ENCODE results near the gene PLSCR4. TPM values are rescaled to one million over a fixed set of nuclear protein-coding genes. Genes with fewer than 3 reads are reported as not detected.

The PLSCR4 gene
- total and polyA plus RNA-seq, 12 donors = 4.6 to 16.4 (median 10.2) TPM

- H3K36me3 ChIP-seq = peaks cover 0 to 33% (median 2%) of the 10 kb centered on the region in 9 donors
- intact Hi-C loops (cut with DNase I) = loop anchor here in 8 of 10 donors (2.0 to 10.0 kb wide), 5 partner anchors 109 to 360 kb away; no protein-coding TSS in a partner anchor
- no peaks in the 10 kb centered on the region for H3K9me3 ChIP-seq
- 86 to 89% methylated on average over 2 of the region's 2 CpGs for WGBS, 2 donors
- H3K4me3 ChIP-seq = no peak overlapping the region
- no peak overlapping the region for H3K27ac ChIP-seq
- no peak for TF ChIP-seq CTCF (IDR thresholded peaks at IDR 0.05)
- DNase-seq (no peak), ATAC-seq (no peak)
- H3K4me1 ChIP-seq = peaks cover 0 to 23% (median 11%) of the 10 kb centered on the region in 9 donors
- no peaks in the 10 kb centered on the region for H3K27me3 ChIP-seq
Measured at GRCh38 chr3:146217324-146217723, 33.6 kb downstream of the PLSCR4 start.

GRCh38 chr3:146214493-146214892 lies 36.4 kb downstream of the PLSCR4 start:
- peaks cover 0 to 4% (median 0%) of the 10 kb centered on the region in 9 donors for H3K4me1 ChIP-seq
- no peaks in the 10 kb centered on the region for H3K27me3 ChIP-seq
- WGBS, 2 donors = 93 to 97% methylated on average over 2 of the region's 2 CpGs
- DNase-seq (no peak), ATAC-seq (no peak)
- intact Hi-C loops (cut with DNase I) = loop anchor here in 3 of 10 donors (10.0 kb wide), 2 partner anchors 350 to 360 kb away; no protein-coding TSS in a partner anchor
- H3K27ac ChIP-seq = no peak overlapping the region
- no peaks in the 10 kb centered on the region for H3K9me3 ChIP-seq
- peaks cover 0 to 29% (median 2%) of the 10 kb centered on the region in 9 donors for H3K36me3 ChIP-seq
- H3K4me3 ChIP-seq = no peak overlapping the region
- TF ChIP-seq CTCF (IDR thresholded peaks at IDR 0.05) = no peak

DNA sequence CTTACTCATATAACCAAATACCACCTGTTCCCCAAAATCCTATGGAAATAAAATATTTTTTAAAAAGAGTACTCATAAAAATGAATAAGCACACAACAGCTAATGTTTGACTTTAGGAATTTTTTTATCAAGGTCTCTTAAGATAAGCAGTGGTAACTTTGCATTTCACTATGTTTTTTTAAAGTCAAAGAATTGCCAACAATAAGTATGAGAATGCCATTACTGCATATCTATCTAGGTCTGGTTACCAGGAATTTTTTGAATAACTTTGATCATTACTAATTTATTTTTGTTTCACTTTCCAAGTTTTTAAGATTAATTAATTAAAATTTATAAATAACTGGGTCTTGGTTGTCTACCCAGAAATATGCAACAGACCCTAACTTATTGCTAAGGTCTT lies 41.5 kb downstream of the PLSCR4 start:
- no peak overlapping the region for H3K4me3 ChIP-seq
- TF ChIP-seq CTCF (IDR thresholded peaks at IDR 0.05) = no peak
- H3K4me1 ChIP-seq = no peaks in the 10 kb centered on the region
- DNase-seq = no peak
- no peak overlapping the region for H3K27ac ChIP-seq
- ATAC-seq = no peak
- no peaks in the 10 kb centered on the region for H3K9me3 ChIP-seq
- no peaks in the 10 kb centered on the region for H3K27me3 ChIP-seq
- H3K36me3 ChIP-seq = peaks cover 0 to 36% (median 11%) of the 10 kb centered on the region in 9 donors
- intact Hi-C loops (cut with DNase I) = no loop called here

DNA sequence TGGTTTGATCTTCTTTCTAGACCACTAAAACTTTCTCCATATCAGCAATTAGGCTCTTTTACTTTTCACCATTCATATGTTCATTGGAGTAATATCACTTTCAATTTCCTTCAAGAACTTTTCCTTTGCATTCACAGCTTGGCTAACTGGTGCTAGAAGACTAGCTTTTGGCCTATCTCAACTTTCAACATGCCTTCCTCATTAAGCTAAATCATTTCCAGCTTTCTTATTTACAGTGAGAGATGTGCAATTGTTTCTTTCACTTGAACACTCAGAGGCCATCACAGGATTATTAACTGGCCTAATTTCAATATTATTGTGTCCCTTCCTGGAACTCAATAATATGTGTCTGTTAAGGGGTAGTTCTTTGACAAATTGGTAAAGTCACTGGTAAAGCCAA lies 47.1 kb downstream of the PLSCR4 start:
- Histone ChIP-seq H3K27me3 (no peaks in the 10 kb centered on the region), H3K27ac (no peak overlapping the region), H3K4me3 (no peak overlapping the region), H3K4me1 (peaks cover 0 to 14% (median 0%) of the 10 kb centered on the region in 9 donors), H3K36me3 (peaks cover 0 to 61% (median 14%) of the 10 kb centered on the region in 9 donors), H3K9me3 (no peaks in the 10 kb centered on the region)
- no peak for TF ChIP-seq CTCF (IDR thresholded peaks at IDR 0.05)
- intact Hi-C loops (cut with DNase I) = no loop called here
- ATAC-seq = no peak
- no peak for DNase-seq

Measured in heart right ventricle (tissue), 16 donors.